ENCODE results near the gene CTCFL.

The CTCFL gene

DNA sequence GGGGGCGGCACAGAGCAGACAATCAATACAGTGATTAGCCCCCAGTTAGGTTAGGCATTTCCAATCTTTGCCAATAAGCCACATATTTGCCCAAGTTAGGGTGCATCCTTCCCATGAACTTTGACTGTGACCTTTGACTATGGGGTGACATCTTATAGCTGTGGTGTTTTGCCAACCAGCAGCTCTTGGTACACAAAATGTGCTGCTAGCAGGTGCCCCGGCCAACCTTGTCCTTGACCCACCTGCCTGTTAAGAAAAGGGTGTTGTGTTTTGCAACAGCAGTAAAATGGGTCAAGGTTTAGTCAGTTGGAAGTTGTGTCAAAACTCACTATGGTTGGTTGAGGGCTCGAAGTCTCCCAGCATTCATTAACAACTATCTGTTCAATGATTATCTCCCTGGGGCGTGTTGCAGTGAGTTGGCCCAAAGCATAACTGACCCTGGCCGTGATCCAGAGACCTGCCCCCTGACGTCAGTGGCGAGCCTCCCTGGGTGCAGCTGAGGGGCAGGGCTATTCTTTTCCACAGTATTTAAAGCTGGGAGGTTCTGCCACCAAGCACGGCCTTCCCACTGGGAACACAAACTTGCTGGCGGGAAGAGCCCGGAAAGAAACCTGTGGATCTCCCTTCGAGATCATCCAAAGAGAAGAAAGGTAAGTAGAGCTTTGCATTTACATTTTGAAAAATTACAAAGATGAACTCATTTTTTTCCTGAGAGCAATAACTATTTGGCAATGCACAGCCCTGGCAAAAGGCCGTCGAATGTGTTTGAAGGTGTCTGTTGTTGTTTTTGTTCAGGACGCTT is 35.8 kb upstream of the CTCFL start, which contains the start of gene PCK1:
Gene PCK1 (plus strand): TSS at position 557 of the 802 bp plus-strand sequence. CDS start 302 bp downstream, outside the sequence.
- peak; percentile 5 for DNase-seq

DNA sequence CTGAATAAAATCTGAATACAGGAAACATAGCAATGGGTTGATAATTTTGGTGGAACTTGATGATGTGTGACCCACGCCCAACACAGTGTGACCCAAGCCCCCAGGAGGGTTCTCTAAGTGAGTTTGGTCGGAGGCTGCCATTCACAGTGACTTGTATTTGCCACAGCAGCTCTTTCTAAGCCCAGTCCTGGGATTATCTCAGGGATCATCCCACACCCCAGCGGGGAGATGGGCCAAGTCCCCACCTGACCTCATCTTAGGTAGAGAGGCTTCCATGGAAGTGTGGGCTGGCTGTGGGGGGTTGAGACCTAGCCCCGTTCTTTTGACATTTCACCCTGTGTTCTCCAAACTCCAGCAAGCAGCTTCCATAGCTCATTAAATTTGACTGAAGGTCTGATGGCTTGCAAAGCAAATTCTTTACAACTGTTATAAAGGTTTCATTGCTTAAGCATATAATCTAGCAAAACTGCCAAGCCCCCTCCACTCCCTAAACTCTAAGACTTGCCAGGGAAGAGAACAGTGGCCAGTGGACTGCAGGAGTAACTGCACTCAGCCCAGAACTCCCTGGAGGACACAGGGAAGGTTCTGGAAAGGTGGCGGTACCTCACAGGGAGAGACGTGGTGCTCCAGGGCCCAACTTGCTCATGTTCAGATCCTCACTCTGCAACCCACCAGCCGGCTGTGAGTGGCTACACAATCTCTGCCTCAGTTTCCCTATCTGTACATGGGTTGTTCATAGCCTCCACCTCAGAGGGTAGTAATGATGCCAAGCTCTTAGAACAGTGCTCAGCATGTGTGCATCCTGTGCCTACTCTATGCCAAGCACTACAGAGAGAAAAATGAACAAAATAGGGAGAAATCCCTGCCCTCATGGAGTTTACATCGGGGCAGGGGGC is 35.0 kb upstream of the CTCFL start:
- no peak for DNase-seq

DNA sequence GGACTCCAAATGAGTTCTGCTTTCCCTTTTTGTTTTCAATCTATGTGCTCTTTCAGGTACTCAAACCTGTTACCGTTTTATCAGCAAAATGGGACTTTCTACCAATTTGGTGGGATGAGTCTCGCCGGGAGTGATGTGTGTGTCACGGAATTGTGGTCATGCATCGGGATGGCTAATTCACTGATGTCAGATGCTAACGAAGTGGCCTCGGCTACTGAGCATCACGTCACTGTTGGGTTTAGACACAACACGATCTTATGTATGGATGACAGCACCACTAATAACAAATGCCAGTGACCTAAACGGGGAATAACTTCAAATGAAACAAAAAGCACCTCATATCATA is 34.3 kb upstream of the CTCFL start:
- no peak for DNase-seq

DNA sequence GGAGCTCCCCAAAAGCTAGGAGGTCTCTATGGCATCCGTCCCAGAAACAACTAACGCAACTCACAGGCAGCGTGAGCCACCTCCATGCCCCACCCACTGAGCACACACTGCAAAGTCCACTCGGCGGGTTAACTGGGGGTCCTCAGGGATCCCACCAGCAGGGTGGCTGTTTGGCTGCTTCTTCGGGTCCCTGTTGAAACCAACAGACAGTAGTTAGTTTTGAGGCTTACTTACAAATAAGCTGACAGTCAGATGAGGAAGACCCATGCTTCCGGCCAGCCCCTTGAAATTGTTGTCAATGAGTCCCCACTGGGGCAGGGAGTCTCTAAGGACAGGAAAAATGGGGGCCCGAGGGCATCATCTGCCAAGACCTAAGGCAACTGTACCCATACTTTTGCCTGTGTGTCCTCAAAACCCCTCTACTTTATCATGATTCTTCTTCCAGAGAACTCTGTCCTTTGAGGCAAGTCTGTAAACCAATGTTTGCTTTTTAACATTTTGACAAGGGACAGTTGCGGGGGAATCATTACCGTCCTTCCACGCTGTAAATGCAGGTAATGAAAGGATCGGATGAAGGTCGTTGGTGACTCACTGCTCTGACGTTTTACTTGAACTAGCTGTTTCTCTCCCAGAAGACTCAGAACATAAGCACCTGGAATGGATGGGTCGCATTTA is 33.8 kb upstream of the CTCFL start:
- DNase-seq = no peak

DNA sequence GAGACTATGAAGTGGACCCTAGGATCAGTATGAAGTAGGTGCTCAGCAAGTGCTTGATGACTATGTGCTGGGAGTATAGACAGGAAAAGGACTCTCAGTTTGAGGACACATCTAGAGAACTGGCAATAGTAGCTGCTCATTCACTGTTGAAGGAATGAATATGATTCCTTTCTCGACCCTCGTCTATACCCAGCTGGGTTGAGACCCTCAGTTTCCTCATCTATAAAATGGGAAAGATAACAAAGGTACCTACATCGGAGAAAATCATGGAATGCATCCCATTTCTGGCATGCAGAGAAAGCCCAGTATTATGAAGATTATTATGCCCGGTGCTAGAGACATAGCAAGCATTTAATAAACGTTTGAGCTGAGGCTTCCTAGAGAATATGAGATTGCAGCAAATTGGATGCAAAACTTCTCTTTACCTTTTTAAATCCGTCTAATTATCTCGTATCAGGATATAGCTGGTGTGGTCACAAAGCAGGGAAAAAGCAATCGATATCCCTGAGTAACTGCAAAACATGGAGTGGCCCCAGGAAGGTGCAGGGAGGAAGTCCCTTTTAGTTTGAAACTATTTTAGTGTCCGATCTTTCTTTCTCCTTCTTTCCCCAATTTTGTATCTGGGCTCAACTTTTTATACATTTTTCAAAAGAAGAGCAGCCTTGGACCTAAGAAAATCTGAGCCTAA is 33.1 kb upstream of the CTCFL start:
- no peak for DNase-seq

DNA sequence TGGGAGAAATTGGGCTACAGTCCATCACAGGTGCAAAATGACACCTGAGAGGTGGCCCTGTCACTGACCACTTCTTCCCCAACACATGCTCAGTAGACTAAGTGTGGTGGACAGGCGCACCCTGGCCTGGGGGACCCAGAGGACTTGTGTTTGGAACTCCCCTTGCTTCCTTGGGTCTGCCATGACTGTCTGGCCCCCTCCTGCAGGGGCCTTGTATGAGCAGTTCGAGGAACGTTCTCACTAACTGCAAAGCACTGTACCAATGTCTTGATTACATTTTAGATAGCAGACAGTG is 32.0 kb upstream of the CTCFL start:
- DNase-seq = no peak

DNA sequence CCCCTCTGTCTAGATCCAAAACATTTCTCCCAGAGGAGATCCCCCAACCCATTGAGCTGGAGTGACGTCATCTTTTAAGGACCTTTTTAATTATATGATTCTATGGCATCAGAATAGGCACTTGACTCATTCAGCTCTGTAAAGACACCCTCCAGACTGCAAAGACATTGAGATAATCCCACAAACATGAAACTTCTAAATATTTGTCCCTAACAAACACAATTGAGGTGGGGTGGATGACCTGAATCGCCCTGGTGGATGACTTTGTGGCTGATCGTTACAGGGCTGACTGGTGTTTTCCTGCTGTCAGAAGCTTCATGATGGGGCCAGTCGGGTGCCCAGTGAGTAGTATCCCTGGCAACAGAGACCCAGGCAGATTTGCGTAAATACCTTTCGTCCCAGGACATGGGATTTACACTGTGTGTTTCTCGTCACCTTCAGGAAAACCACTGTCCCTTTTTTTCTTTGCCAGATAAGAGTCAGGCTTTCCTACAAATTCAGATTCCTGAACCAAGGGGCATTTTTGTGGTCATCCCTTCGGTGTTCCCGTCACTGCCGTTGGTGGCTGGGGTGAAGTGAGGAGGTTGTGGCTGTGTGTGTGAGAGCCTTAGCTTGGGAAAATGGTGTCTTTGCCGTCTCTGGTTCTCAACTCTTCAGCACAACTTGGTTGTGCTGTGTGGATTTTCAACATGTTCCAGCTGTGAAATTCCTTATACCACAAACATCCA is 30.7 kb upstream of the CTCFL start:
- DNase-seq = peak; percentile 17

DNA sequence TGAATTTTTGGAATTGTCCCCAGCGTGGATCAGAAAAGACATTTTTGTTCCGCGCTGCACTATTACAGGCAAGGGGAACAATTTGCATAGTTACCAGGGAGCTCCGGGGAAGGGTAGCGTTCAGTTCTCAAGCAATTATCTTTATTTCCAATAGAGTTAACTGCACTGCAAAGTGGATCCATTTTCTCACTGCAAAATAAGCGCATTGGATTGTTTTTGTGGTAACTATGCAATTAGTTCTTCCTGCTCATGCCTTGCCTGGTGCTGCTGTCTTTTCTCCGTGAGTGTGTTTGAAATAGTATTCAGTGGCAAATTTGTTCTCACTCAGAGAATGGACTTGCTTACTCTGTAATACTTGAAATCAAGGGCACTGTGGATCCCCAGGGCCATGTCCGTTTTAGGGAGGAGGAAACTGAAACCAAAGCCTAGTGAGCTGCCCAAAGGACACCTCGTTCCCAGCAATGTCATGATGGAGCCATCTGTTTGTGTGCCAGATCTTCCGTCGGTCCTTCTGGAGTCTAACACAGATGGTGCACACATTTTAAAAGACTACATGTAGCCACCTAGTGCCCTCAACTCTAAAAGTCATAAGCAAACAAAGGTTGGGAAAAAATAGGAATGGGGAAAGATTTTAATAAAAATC is 28.6 kb upstream of the CTCFL start:
- no peak for DNase-seq

DNA sequence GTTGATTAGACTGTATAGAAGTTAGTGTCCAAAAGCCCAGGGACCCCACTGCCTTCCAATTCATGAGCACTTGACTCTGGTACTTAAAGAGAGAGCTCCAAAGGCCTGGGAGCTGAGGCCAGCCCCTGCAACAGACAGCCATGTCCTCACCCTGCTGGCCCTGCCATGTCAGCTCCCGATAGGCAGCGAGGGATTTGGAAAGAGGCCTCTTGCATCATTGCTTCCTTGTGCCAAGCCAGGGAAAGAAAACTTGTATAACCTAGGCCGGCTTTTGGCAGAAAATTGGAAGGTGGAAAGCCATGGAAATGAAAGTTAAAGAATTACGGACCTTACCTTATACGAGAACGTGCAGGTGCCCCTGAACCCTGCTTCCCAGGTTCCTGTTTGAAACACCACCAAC is 27.5 kb upstream of the CTCFL start:
- DNase-seq = no peak

DNA sequence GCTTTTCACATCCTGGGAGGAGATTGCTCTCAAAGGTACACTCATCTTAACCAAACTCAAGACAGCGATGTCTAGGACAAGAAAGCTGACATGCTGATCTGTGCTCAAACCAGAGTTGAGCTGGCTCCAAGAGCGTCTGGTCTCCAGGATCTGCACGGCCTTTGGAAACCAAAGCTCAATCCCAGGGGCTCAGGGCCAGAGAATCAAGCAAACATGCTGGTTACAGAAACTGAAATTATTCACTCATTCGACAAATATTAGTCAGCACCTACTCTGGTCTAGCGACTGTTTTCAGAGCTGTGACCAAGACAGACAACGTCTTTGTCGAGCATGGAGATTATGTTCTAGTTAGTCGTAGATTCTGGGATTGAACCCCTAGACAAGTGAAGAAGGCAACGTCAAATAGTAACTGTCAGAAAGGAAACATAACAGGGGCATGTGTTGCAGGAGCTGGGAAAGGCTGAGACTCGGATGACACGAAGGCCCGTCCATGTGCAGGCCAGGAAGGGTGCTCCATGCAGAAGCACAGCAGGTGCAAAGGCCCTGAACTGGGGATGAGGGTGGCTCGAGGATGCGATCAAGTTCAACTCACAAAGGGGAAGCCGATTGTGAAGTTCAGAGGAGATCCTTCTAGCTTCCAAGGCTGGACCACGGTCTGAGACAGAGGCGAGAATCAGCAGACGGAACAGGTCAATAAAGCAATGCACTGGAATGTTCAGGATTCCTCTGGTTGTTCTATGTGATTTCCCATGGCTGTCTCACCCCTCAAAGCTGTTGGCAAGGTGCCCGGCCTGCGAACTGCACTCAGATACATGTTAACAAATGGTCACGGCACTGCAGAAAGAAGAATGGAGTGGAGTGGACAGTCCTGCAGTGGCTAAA is 23.5 kb upstream of the CTCFL start:
- peak; percentile 2 for DNase-seq

DNA sequence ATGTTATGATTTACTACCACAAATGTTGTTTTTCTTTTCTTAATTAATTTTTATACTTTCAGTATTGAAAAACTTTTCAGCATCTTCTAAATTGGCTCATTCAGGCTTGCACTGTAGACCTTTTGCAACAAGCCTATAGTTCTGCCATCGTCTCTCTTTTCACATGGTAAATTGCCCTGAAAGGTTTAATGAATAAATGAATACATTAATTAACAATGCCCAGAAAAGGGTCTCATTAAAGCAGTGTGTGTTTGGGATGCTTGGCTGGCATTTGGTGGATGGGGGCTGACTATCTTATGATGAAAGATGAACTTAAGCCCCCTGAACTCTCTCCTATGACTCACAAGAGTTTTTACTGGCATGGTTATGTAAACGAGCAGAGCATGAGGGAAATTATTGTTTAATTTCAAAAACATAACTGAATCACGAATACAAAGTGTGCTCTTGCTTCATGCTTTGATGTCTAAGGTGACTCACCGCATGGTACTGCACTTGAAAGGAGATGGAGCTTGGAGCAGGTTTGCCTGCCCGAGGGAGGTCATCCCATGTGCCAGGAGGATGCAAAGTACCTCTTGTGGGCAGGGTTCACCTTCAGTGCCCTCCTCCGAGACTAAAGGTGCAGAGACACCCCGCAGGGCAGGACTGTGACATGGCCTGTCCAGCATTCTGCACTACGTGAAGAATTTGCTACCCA is 22.2 kb upstream of the CTCFL start:
- DNase-seq = no peak

DNA sequence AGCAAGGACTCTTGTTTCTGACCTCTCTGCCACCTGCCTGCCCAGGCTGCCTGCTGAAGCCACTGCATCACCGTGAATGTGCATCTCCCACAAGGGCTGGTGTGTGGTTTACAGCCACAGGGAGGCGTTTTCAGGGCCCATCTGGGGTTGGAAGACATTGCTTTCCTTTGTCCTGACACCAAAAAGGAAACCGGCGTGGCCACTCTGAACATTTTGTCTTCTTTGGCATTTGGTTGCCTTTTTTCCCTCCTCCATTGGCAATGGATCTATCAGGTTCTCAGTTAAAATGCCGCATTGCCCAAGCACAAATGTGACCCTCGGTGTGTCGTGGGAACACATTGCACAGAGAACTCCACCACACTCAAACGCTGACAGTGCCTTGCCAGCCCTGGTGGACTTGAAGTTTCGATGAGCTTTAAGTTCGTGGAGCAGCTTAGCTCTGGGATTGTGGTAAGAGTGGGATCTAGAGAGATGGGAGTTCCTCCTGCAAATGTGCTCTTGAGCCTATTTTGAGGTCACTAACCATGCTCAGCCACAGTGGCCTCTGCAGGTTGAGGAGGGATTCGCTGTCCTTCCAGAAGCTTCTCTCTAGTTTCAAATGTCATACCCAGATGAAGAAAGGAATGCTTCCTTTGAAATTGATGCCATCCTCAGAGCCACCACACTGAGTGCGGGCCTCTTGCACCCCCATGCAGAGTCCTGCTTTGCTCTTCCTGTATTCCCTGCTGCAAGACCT is 21.2 kb upstream of the CTCFL start:
- DNase-seq = no peak

DNA sequence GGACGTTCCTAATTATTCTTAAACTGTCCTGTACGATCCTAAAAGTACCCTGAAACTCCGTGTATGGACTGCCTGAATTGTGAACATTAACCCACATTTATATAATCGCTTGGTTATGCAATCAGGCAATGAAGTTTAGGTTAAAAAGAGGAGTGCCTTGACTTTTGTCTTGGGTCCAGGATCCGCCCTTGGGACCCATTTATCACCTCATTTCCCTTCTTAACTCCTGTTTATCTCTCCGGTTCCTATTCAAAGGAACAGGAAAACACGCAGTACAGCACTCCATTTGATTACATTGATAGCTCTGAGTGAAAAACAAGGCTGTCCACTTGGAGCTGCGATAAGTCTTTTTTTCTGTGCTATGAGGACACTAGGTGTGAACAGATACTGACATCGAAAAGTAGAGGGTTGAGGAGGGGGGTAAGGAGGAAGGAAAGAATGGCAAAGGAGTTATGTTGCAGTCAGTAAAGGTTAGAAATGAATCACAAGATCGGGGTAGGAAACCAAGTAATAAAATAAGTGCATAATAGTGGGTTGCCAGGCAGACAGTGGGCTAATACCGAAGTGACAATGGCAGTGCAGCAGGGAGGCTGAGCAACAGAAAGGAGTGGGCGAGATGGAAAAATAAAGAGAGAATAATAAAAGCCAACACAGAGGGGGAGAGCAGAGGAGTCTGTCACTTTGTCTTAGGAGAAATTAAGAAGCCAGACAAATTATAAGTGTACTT is 20.1 kb upstream of the CTCFL start:
- no peak for DNase-seq

DNA sequence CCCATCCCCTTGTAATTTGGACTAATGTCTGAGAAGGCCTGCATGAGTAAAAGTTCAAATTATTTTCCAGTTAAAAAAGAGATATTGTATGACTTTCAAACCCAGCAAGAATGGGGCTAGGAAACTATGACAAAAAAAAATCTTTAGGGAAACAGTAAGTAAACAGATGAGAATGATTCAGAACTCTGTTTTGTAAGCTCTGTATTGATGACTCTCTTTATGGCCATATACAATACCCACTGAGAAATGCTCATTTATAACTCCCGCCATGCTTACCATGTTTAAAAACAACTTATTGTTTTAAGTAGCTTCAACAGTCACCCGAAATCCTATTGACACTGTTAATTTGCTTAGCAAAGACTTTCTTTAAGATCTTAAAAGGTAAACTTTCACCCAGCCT is 18.8 kb upstream of the CTCFL start:
- DNase-seq = no peak

DNA sequence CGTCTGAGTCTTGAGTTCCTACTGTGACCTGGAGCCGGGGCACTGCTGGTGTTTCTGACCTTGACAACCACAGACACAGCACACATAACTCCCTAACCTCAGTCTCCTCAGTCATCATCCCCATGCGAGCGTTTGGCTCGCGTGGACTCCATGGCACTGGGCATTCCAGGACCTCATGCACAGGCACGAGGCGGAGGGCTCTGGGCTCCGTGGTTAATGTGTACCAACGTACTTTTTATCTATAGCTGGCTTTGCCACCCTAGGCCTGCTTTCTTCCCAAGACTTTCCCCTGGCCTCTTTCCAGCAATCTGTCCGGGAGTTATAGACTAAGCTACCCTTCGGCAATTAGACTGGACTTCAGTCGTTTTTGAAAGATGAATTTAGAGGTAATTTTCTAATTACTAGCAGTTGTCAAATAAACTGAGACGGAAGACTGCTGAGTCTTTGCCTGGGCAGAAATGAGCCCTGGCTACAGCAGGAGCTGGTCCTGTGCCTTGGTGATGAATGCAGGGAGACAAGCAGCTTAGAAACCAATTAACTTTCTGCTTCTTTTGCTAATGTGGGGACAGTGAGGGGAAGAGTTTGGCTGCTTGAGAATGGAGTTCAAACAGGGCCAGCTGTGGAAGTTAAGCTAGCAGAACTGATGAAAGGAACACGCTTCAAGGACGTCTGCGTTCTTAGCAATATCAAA is 16.1 kb upstream of the CTCFL start:
- DNase-seq = no peak

DNA sequence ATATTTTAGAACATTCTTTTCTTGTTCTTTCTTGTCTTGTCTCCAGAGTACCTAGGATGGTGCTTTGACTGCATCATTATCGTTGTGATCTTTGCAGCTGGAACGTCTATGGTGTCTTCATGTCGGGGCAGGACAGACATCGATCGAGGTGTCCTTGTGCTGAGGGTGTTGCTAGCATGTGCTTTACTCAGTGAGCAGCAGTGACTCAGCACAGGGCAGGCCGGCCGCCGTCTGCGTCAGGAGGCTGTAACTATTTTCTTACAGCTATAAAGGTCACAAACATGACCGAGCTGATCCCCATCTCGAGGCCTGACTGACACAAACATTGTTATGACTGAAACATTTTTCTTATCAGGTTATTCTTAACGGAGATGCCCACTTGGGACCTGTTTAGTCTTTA is 14.9 kb upstream of the CTCFL start:
- no peak for DNase-seq

DNA sequence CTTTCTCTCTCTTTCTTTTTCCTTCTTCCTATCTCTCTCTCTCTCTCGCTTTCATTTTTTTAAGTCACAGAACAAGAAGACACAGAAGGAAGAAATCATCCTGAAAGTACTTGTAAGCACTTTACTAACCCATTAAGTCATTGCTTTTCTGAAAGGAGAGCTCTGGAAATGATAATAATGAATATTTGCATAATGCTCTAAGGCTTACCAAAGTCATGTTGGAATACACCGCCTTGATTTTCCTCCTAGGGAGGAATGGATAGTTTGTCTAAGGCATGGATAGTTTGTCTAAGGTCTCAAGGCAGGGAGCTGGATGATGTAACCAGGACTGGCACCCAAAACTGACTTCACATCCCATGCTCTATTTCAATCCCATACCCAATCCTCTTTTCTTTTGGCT is 12.9 kb upstream of the CTCFL start:
- no peak for DNase-seq

All from fibroblast of skin of scalp (primary cell).